Vagina (tissue), 2 donors: ENCODE measurements around the gene KLF17.

Experiments
- CTCF ChIP-seq, 3 experiments: fragments of 450-650 bp in 2 of 3; fragments of 200-600 bp in 1 of 3; sonication (generic) in 1 of 3; IDR thresholded peaks; one replicate each; pipeline ENCODE4 v1.5.1; 2017 to 2019; ENCODE audit warnings: antibody characterized with exemption in 3 of 3, mild to moderate bottlenecking in 2 of 3, moderate library complexity in 2 of 3
- POLR2A ChIP-seq, 2 donors: fragments of 450-650 bp; IDR thresholded peaks; one replicate each; pipeline ENCODE4 v1.6.1; 2017; ENCODE audit warnings: antibody characterized with exemption in 2 of 2, mild to moderate bottlenecking in 2 of 2, moderate library complexity in 2 of 2

- no peak for TF ChIP-seq CTCF (IDR thresholded peaks at IDR 0.05)
- no peak for TF ChIP-seq POLR2A (IDR thresholded peaks at IDR 0.05)
Measured at GRCh38 chr1:44076066-44076465, 42.6 kb upstream of the KLF17 start.
